A549 (cell line): Measurements from ENCODE around the gene RASA4B. TPM values are rescaled to one million over a fixed set of nuclear protein-coding genes. Genes with fewer than 3 reads are reported as not detected.

Source experiments
- ATAC-seq, 2 experiments: fragments of 200-7000 bp in 1 of 2; fragments of >200 bp in 1 of 2; cut with Nextera tagmentation in 1 of 2; cut with Tn5 transposase in 1 of 2; 3 replicates each; pipeline versions ENCODE4 v1.8.0 to v1.9.1; 2018 to 2020; ENCODE audit warnings: mild to moderate bottlenecking in 1 of 2, moderate library complexity in 1 of 2
- CTCF ChIA-PET: fragments of 300-600 bp; sonication (Branson Sonifier 250); formaldehyde crosslinking; extraction: SDS; loops from one replicate; lab custom pipeline; 2021; ENCODE audit warnings: antibody characterized with exemption, inconsistent platforms; lab: Yijun Ruan, JAX
- POLR2A ChIA-PET: fragments of 350-600 bp; formaldehyde crosslinking; extraction: SDS; loops from one replicate; lab custom pipeline; 2021; ENCODE audit warnings: antibody characterized with exemption, inconsistent platforms; lab: Yijun Ruan, JAX
- DNase-seq, 2 experiments: peaks; one replicate each; pipeline versions ENCODE4 v3.0.0 to v3.0.0-alpha.2; 2011 to 2016; ENCODE audit warnings: low read depth in 1 of 2, low spot score in 1 of 2
- FAIRE-seq: peaks from 2 replicates; lab custom pipeline; 2011; peaks lifted over from hg19 to GRCh38; lab: Jason Lieb, UNC
- H3K27ac ChIP-seq, 2 experiments: fragments of >200 bp; sonication (Bioruptor Twin); formaldehyde crosslinking; 3 replicates each; pipeline ENCODE4 v1.5.1; 2016 to 2017
- H3K4me1 ChIP-seq: fragments of >200 bp; sonication (Bioruptor Twin); formaldehyde crosslinking; 3 replicates; pipeline ENCODE4 v1.6.1; 2016
- H3K4me2 ChIP-seq: fragments of >200 bp; sonication (Bioruptor Twin); formaldehyde crosslinking; 3 replicates; pipeline ENCODE4 v1.6.1; 2016
- H3K4me3 ChIP-seq: fragments of >200 bp; sonication (Bioruptor Twin); formaldehyde crosslinking; 3 replicates; pipeline ENCODE4 v1.5.1; 2016
- H3K9me3 ChIP-seq: fragments of >200 bp; sonication (Bioruptor Twin); formaldehyde crosslinking; 3 replicates; pipeline ENCODE4 v1.6.1; 2016
- CBX2 ChIP-seq: fragments of 200-600 bp; sonication (generic); IDR thresholded peaks from 2 replicates; pipeline ENCODE4 v1.6.1; 2016; ENCODE audit warnings: low read depth, mild to moderate bottlenecking, borderline replicate concordance
- CBX8 ChIP-seq: fragments of 200-600 bp; sonication (generic); IDR thresholded peaks from 2 replicates; pipeline ENCODE4 v1.6.1; 2016
- CEBPB ChIP-seq, 2 experiments: fragments of >200 bp in 1 of 2; sonication (Bioruptor Twin) in 1 of 2; formaldehyde crosslinking in 1 of 2; IDR thresholded peaks; 2 replicates each; pipeline ENCODE4 v1.6.1; 2012 to 2016
- CTCF ChIP-seq: fragments of >200 bp; sonication (Bioruptor Twin); formaldehyde crosslinking; IDR thresholded peaks from 3 replicates; pipeline ENCODE4 v1.5.1; 2016
- EHF ChIP-seq: fragments of 250-450 bp; sonication (Bioruptor Pico); IDR thresholded peaks from 2 replicates; pipeline ENCODE4 v1.5.0; 2020; ENCODE audit warnings: mild to moderate bottlenecking
- EHMT2 ChIP-seq: fragments of 200-600 bp; sonication (generic); IDR thresholded peaks from 2 replicates; pipeline ENCODE4 v1.6.1; 2016; ENCODE audit warnings: antibody characterized with exemption, low read depth, mild to moderate bottlenecking, moderate library complexity
- FOSB ChIP-seq: fragments of 250-450 bp; sonication (Bioruptor Pico); IDR thresholded peaks from 2 replicates; pipeline ENCODE4 v1.5.0; 2020; ENCODE audit warnings: mild to moderate bottlenecking, moderate library complexity
- FOSL2 ChIP-seq, 2 experiments: fragments of 450-650 bp in 1 of 2; fragments of >200 bp in 1 of 2; sonication (Bioruptor Twin) in 1 of 2; formaldehyde crosslinking; IDR thresholded peaks; 2 replicates each; pipeline versions ENCODE4 v1.5.0 to v1.6.1; 2016 to 2020; ENCODE audit warnings: mild to moderate bottlenecking in 1 of 2, moderate library complexity in 1 of 2
- HOXB5 ChIP-seq: fragments of 250-450 bp; sonication (Bioruptor Pico); IDR thresholded peaks from 2 replicates; pipeline ENCODE4 v1.5.0; 2020; ENCODE audit warnings: mild to moderate bottlenecking, moderate library complexity
- JUNB ChIP-seq: fragments of >200 bp; sonication (Bioruptor Twin); formaldehyde crosslinking; IDR thresholded peaks from 2 replicates; pipeline ENCODE4 v1.6.1; 2016
- MAX ChIP-seq: IDR thresholded peaks from 2 replicates; pipeline ENCODE4 v1.6.1; 2012
- PBX3 ChIP-seq: IDR thresholded peaks from 2 replicates; pipeline ENCODE4 v1.6.1; 2012
- POLR2A ChIP-seq: IDR thresholded peaks from 2 replicates; pipeline ENCODE4 v1.6.1; 2012; ENCODE audit warnings: mild to moderate bottlenecking, low read length
- POLR2AphosphoS2 ChIP-seq: conservative IDR thresholded peaks from 2 replicates; pipeline ENCODE4 v1.6.1; 2012; ENCODE audit warnings: low read length, improper control_type of control experiment, inconsistent platforms
- RAD21 ChIP-seq, 2 experiments: fragments of >200 bp in 1 of 2; sonication (Bioruptor Twin) in 1 of 2; formaldehyde crosslinking in 1 of 2; IDR thresholded peaks in 1 of 2; conservative IDR thresholded peaks in 1 of 2; 2 replicates in 1 of 2; 3 replicates in 1 of 2; pipeline ENCODE4 v1.6.1; 2012 to 2018; ENCODE audit warnings: inconsistent platforms in 1 of 2
- ZNF302 ChIP-seq: fragments of 250-450 bp; sonication (Bioruptor Pico); IDR thresholded peaks from 2 replicates; pipeline ENCODE4 v1.9.0; 2021; ENCODE audit warnings: inconsistent platforms, mild to moderate bottlenecking, moderate library complexity
- WGBS: methylation state at CpG from one replicate; pipeline ENCODE4 v1.1.6; 2017; ENCODE audit errors: missing lambda C conversion rate; 5-methylcytosine and 5-hydroxymethylcytosine counted together
- polyA plus RNA-seq, 4 experiments: library from polyadenylated mRNA; depleted of rRNA in 3 of 4; stranded (reverse); fragments of >200 nt; fragmentation: RNase III in 1 of 4; extraction: RNeasy Plus Mini Kit Qiagen cat#74134 plus additional on column Dnase treatment in 1 of 4; gene quantifications; 2 replicates in 3 of 4; 3 replicates in 1 of 4; pipeline ENCODE4 v1.2.3, GENCODE V29; 2011 to 2017
- TF ChIP-seq, protein P1 (sequence below): fragments of 450-650 bp; IDR thresholded peaks from 2 replicates; pipeline ENCODE4 v1.6.1; 2014; ENCODE audit warnings: antibody characterized with exemption
- TF ChIP-seq, protein P2 (sequence below): fragments of 250-450 bp; sonication (Bioruptor Pico); IDR thresholded peaks from 2 replicates; pipeline ENCODE4 v1.5.0; 2021; ENCODE audit warnings: mild to moderate bottlenecking, moderate library complexity, borderline replicate concordance

The RASA4B gene
- polyA plus RNA-seq, 2 of the 4 experiments (the other 2 are of a cell fraction): 0.83 to 1.4 TPM

DNA sequence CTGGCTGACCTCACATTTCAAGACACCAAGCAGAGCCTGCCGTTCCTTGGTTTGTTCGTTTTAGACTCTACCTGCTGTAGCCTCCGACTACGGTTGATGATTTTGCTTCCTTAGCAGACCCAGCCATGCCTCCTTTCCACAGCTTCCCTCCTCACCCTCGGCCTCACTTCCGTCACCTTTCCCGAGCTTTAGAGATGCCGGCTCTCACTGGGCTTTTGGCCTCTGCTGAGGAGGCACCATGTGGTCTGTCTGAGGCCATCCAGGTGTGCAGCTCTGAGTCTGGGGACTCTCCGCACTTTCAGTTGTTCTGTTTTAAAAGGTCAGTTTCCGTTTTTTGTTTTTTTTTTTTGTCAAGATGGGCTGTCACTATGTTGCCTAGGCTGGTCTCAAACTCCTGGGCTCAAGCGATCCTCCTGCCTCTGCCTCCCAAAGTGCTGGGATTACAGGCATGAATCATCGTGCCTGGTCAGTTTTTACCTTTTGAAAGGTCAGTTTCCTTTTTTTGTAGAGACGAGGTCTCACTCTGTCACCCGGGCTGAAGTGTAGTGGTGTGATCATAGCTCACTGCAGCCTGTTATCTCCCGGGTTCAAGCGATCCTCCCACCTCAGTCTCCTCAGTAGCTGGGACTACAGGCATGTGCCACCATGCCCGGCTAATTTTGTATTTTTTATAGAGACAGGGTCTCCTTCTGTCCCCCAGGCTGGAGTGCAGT is 72.5 kb downstream of the RASA4B start:
- ChIA-PET CTCF (interaction anchor here (1.5 to 1.8 kb wide), 2 partner anchors 11 to 32 kb away, joined by 4 read pairs; no protein-coding TSS in a partner anchor), POLR2A (no interaction called here)
- DNase-seq (no peak), FAIRE-seq (no peak), ATAC-seq (no peak)
- TF ChIP-seq POLR2AphosphoS2: no peak
- TF ChIP-seq, protein P1, sequence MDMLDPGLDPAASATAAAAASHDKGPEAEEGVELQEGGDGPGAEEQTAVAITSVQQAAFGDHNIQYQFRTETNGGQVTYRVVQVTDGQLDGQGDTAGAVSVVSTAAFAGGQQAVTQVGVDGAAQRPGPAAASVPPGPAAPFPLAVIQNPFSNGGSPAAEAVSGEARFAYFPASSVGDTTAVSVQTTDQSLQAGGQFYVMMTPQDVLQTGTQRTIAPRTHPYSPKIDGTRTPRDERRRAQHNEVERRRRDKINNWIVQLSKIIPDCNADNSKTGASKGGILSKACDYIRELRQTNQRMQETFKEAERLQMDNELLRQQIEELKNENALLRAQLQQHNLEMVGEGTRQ: no peak
- no peak for TF ChIP-seq CEBPB (IDR thresholded peaks at IDR 0.05)
- TF ChIP-seq RAD21 (conservative IDR thresholded peaks at IDR 0.05 in 1 of 2, IDR thresholded peaks at IDR 0.05 in 1 of 2): no peak
- no peak for TF ChIP-seq PBX3
- no peak for TF ChIP-seq CTCF
- no peak for TF ChIP-seq JUNB
- no peak for TF ChIP-seq FOSB (CRISPR knock-in tag)
- TF ChIP-seq HOXB5 (CRISPR knock-in tag): no peak
- TF ChIP-seq EHF (CRISPR knock-in tag): no peak
- Histone ChIP-seq H3K9me3 (no peaks in the 10 kb centered on the region), H3K4me3 (no peak overlapping the region), H3K4me1 (peaks cover 7% of the 10 kb centered on the region), H3K27ac (no peak overlapping the region), H3K4me2 (no peak overlapping the region)
- 85% methylated on average over 17 of the region's 17 CpGs for WGBS

GRCh38 chr7:102439963-102440795 is 77.4 kb downstream of the RASA4B start:
- no peaks in the 10 kb centered on the region for H3K9me3 ChIP-seq
- ATAC-seq (peak; percentile 93 to 94), DNase-seq (peak; percentile 70 to 89), FAIRE-seq (no peak)
- ChIA-PET POLR2A (no interaction called here), CTCF (interaction anchor here (0.9 to 2.6 kb wide), 6 partner anchors 17 to 35 kb away, joined by 3 to 9 read pairs (median 3); no protein-coding TSS in a partner anchor)
- H3K4me2 ChIP-seq: peak overlapping the region; percentile 64
- H3K4me1 ChIP-seq: peaks cover 15% of the 10 kb centered on the region
- H3K27ac ChIP-seq: peak overlapping the region; percentile 44 to 65; a peak in 5 of 6 replicates
- H3K4me3 ChIP-seq: no peak overlapping the region
- TF ChIP-seq FOSB (CRISPR knock-in tag): no peak
- TF ChIP-seq JUNB: no peak
- no peak for TF ChIP-seq FOSL2 (IDR thresholded peaks at IDR 0.05)
- TF ChIP-seq FOSL2 (CRISPR knock-in tag; IDR thresholded peaks at IDR 0.05): peak; percentile 75
- TF ChIP-seq POLR2A: no peak
- no peak for TF ChIP-seq ZNF302
- TF ChIP-seq CBX8: no peak
- TF ChIP-seq, protein P2, sequence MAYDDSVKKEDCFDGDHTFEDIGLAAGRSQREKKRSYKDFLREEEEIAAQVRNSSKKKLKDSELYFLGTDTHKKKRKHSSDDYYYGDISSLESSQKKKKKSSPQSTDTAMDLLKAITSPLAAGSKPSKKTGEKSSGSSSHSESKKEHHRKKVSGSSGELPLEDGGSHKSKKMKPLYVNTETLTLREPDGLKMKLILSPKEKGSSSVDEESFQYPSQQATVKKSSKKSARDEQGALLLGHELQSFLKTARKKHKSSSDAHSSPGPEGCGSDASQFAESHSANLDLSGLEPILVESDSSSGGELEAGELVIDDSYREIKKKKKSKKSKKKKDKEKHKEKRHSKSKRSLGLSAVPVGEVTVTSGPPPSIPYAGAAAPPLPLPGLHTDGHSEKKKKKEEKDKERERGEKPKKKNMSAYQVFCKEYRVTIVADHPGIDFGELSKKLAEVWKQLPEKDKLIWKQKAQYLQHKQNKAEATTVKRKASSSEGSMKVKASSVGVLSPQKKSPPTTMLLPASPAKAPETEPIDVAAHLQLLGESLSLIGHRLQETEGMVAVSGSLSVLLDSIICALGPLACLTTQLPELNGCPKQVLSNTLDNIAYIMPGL (CRISPR knock-in tag): no peak
- no peak for TF ChIP-seq CBX2
- no peak for TF ChIP-seq EHMT2
- TF ChIP-seq MAX: 0 out of 2 replicates have a peak, but pooled peaks have one; percentile 27
- 37% methylated on average over 17 of the region's 17 CpGs for WGBS
